Measurements from ENCODE around the gene XCR1. TPM values are rescaled to one million over a fixed set of nuclear protein-coding genes. Genes with fewer than 3 reads are reported as not detected.

The XCR1 gene
- total and polyA plus RNA-seq, 11 donors: 0.03 to 0.64 (median 0.07) TPM; not detected in 6

DNA sequence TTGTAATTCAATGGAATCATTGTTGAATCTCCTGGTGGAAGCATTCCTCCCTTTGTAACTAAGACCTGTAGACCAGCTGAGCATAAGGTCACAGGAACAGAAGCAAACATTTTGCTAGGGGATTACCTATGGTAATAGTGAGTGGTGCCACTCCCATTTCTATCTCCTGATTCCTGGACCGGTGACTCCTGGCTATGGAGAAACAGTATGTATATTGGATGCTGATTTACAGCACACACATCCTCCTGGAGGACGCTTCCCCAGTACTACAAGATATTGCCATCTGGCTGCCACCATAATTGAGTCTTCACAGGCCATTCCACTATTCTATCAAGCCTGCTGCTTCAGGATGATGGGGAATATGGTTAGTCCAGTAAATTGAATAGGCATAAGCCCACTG lies 33.3 kb upstream of the XCR1 start:
- Histone ChIP-seq H3K27ac (no peak overlapping the region), H3K4me3 (no peak overlapping the region), H3K36me3 (no peaks in the 10 kb centered on the region), H3K9me3 (no peaks in the 10 kb centered on the region), H3K4me1 (peaks cover 0 to 50% (median 21%) of the 10 kb centered on the region in 12 donors), H3K27me3 (peaks cover 0 to 4% (median 0%) of the 10 kb centered on the region in 9 donors)
- no peak for DNase-seq
- intact Hi-C loops (cut with DNase I): loop anchor here in 1 of 10 donors (5.0 kb wide), 1 partner anchor 53 kb away; no protein-coding TSS in a partner anchor
- 83 to 91% (median 86%) methylated on average over 2 of the region's 2 CpGs for WGBS, 4 donors
- ATAC-seq: no peak
- TF ChIP-seq POLR2A (IDR thresholded peaks at IDR 0.05): no peak
- TF ChIP-seq, protein P1, sequence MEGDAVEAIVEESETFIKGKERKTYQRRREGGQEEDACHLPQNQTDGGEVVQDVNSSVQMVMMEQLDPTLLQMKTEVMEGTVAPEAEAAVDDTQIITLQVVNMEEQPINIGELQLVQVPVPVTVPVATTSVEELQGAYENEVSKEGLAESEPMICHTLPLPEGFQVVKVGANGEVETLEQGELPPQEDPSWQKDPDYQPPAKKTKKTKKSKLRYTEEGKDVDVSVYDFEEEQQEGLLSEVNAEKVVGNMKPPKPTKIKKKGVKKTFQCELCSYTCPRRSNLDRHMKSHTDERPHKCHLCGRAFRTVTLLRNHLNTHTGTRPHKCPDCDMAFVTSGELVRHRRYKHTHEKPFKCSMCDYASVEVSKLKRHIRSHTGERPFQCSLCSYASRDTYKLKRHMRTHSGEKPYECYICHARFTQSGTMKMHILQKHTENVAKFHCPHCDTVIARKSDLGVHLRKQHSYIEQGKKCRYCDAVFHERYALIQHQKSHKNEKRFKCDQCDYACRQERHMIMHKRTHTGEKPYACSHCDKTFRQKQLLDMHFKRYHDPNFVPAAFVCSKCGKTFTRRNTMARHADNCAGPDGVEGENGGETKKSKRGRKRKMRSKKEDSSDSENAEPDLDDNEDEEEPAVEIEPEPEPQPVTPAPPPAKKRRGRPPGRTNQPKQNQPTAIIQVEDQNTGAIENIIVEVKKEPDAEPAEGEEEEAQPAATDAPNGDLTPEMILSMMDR (IDR thresholded peaks at IDR 0.05): no peak

DNA sequence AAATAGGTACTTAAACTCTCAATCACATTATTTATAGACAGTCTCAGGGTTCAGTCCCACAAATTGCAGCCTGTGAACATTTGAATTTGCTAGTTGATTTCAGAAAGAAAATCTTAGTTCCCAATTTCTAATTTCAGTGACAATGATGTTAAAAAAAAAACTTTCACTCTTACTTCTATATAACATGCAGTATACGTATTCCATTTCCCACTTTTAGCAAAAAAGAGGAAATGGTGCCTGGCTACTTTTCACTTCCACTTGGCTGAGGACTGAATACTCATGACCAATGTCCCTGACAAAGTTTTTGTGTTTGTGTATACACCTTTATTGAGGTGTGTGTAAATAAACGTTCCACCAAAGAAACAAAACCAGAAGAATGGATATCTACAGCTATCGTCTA lies 32.1 kb upstream of the XCR1 start:
- WGBS, 4 donors: 50 to 54% (median 52%) methylated on average over 3 of the region's 3 CpGs
- intact Hi-C loops (cut with DNase I): no loop called here
- ATAC-seq: no peak

DNA sequence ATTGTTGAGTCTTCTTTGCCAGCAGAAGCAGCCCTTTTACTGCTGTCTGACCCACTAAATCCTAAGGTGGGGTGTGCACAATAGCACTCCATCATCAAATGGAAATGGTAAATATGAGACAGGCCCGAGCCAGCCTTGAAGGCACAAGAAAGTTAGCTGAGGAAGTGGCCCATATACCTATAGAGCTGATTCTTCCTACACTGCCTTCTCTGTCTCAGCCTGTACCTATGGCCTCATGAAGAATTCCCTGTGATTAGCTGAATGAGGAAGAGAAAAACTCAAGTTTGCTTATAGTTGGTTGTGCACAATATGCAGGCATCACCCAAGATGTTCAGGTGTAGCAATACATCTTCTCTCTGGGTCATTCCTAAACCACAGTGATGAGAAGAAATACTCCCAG lies 31.7 kb upstream of the XCR1 start:
- H3K36me3 ChIP-seq: no peaks in the 10 kb centered on the region
- DNase-seq (no peak), ATAC-seq (no peak)
- no peaks in the 10 kb centered on the region for H3K27me3 ChIP-seq
- peaks cover 0 to 40% (median 18%) of the 10 kb centered on the region in 12 donors for H3K4me1 ChIP-seq
- 43 to 88% (median 70%) methylated on average over 1 of the region's 1 CpG for WGBS, 4 donors
- no peak for TF ChIP-seq POLR2A (IDR thresholded peaks at IDR 0.05)
- TF ChIP-seq, protein P1 (IDR thresholded peaks at IDR 0.05): no peak
- no peak overlapping the region for H3K4me3 ChIP-seq
- intact Hi-C loops (cut with DNase I): no loop called here
- no peaks in the 10 kb centered on the region for H3K9me3 ChIP-seq
- no peak overlapping the region for H3K27ac ChIP-seq

More for the DNA sequence above, 32.1 kb upstream of the XCR1 start:
- no peak overlapping the region for H3K4me3 ChIP-seq
- H3K4me1 ChIP-seq: peaks cover 0 to 44% (median 18%) of the 10 kb centered on the region in 12 donors
- H3K36me3 ChIP-seq: no peaks in the 10 kb centered on the region
- no peak overlapping the region for H3K27ac ChIP-seq
- H3K9me3 ChIP-seq: no peaks in the 10 kb centered on the region
- H3K27me3 ChIP-seq: no peaks in the 10 kb centered on the region
- DNase-seq: no peak
- TF ChIP-seq POLR2A (IDR thresholded peaks at IDR 0.05): no peak
- TF ChIP-seq, protein P1 (IDR thresholded peaks at IDR 0.05): no peak

DNA sequence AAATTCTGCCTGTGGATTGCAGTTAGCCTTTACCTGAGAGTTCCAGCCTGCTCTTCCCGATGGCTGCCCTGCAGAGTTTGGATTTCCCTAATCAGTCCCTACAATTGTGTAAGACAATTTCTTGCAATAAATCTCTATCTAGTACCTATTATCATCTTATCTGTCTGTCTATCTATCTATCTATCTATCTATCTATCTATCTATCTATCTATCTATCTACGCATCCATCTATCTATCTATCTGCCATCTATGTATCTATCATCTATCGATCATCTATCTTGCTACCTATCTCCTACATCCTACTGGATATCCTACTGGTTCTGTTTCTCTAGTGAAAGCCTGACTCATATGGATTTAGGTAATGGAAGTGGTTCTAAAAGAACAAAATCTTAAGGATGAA lies 30.4 kb upstream of the XCR1 start:
- WGBS, 4 donors: 61 to 89% (median 64%) methylated on average over 2 to 3 of the region's 3 CpGs
- no peak for ATAC-seq
- H3K4me3 ChIP-seq: no peak overlapping the region
- no peak overlapping the region for H3K27ac ChIP-seq
- no peak for DNase-seq
- no peaks in the 10 kb centered on the region for H3K36me3 ChIP-seq
- peaks cover 0 to 28% (median 9%) of the 10 kb centered on the region in 12 donors for H3K4me1 ChIP-seq
- no peaks in the 10 kb centered on the region for H3K9me3 ChIP-seq
- TF ChIP-seq, protein P1 (IDR thresholded peaks at IDR 0.05): no peak
- no peak for TF ChIP-seq POLR2A (IDR thresholded peaks at IDR 0.05)
- intact Hi-C loops (cut with DNase I): no loop called here
- H3K27me3 ChIP-seq: no peaks in the 10 kb centered on the region

All from heart left ventricle (tissue), 16 donors.